Skeletal muscle tissue (tissue), 4 donors: ENCODE measurements around the gene ALX3. TPM values are rescaled to one million over a fixed set of nuclear protein-coding genes. Genes with fewer than 3 reads are reported as not detected.

Experiments
- H3K27ac ChIP-seq: one replicate; pipeline ENCODE4 v1.7.0; 2013; ENCODE audit warnings: mild to moderate bottlenecking, low read depth, low read length, inconsistent platforms
- H3K27me3 ChIP-seq, 3 donors: one replicate each; pipeline ENCODE4 v1.7.0; 2013; ENCODE audit warnings: low read length in 3 of 3; ENCODE audit not compliant: control insufficient read depth in 3 of 3, insufficient read depth in 3 of 3
- H3K36me3 ChIP-seq, 3 donors: one replicate each; pipeline ENCODE4 v1.7.0; 2013; ENCODE audit warnings: low read length in 3 of 3; ENCODE audit not compliant: control insufficient read depth in 3 of 3, insufficient read depth in 3 of 3
- H3K4me1 ChIP-seq, 3 donors: one replicate each; pipeline ENCODE4 v1.7.0; 2013; ENCODE audit warnings: low read length in 3 of 3, mild to moderate bottlenecking in 3 of 3; ENCODE audit not compliant: control insufficient read depth in 3 of 3, insufficient read depth in 3 of 3
- H3K4me3 ChIP-seq, 3 donors: one replicate each; pipeline ENCODE4 v1.7.0; 2013; ENCODE audit warnings: low read length in 3 of 3
- H3K9ac ChIP-seq, 3 donors: one replicate each; pipeline ENCODE4 v1.7.0; 2013; ENCODE audit warnings: low read length in 3 of 3, mild to moderate bottlenecking in 3 of 3, moderate library complexity in 2 of 3, low read depth in 1 of 3
- H3K9me3 ChIP-seq, 3 donors: one replicate each; pipeline ENCODE4 v1.7.0; 2013; ENCODE audit warnings: low read length in 3 of 3; ENCODE audit not compliant: control insufficient read depth in 3 of 3
- total RNA-seq: library from RNA; depleted of rRNA; stranded (reverse); fragments of >200 nt; gene quantifications from one replicate; pipeline ENCODE4 v1.2.3, GENCODE V29; 2014
- donor health status: Osteomylitis.

ALX3 gene
- total RNA-seq, 1 donor from 2014 or later: not detected

- peaks cover 4 to 12% (median 6%) of the 10 kb centered on the region in 3 donors for H3K4me1 ChIP-seq
- peaks cover 41 to 50% (median 49%) of the 10 kb centered on the region in 3 donors for H3K36me3 ChIP-seq
- H3K9ac ChIP-seq: no peak overlapping the region
- no peak overlapping the region for H3K27ac ChIP-seq
- H3K27me3 ChIP-seq: no peaks in the 10 kb centered on the region
- no peak overlapping the region for H3K4me3 ChIP-seq
- no peaks in the 10 kb centered on the region for H3K9me3 ChIP-seq
Measured at GRCh38 chr1:110058591-110058990, 11.9 kb downstream of the ALX3 start.

GRCh38 chr1:110057963-110058518, 12.4 kb downstream of the ALX3 start:
- Histone ChIP-seq H3K9me3 (no peaks in the 10 kb centered on the region), H3K27me3 (no peaks in the 10 kb centered on the region), H3K27ac (no peak overlapping the region), H3K36me3 (peaks cover 46 to 55% (median 54%) of the 10 kb centered on the region in 3 donors), H3K4me1 (peaks cover 4 to 12% (median 8%) of the 10 kb centered on the region in 3 donors), H3K9ac (no peak overlapping the region), H3K4me3 (no peak overlapping the region)

GRCh38 chr1:110056776-110057175, 13.7 kb downstream of the ALX3 start:
- peaks cover 4 to 8% (median 8%) of the 10 kb centered on the region in 3 donors for H3K4me1 ChIP-seq
- H3K9ac ChIP-seq: peak overlapping the region in 1 of 3 donors; percentile 5
- H3K36me3 ChIP-seq: peaks cover 58 to 64% (median 64%) of the 10 kb centered on the region in 3 donors
- no peak overlapping the region for H3K27ac ChIP-seq
- H3K4me3 ChIP-seq: no peak overlapping the region
- H3K9me3 ChIP-seq: no peaks in the 10 kb centered on the region
- no peaks in the 10 kb centered on the region for H3K27me3 ChIP-seq

GRCh38 chr1:110056285-110056683, 14.2 kb downstream of the ALX3 start:
- peaks cover 4 to 8% (median 8%) of the 10 kb centered on the region in 3 donors for H3K4me1 ChIP-seq
- no peaks in the 10 kb centered on the region for H3K27me3 ChIP-seq
- no peak overlapping the region for H3K27ac ChIP-seq
- no peak overlapping the region for H3K4me3 ChIP-seq
- no peaks in the 10 kb centered on the region for H3K9me3 ChIP-seq
- peak overlapping the region in 1 of 3 donors; percentile 5 for H3K9ac ChIP-seq
- H3K36me3 ChIP-seq: peaks cover 63 to 69% (median 69%) of the 10 kb centered on the region in 3 donors

- Histone ChIP-seq H3K9me3 (no peaks in the 10 kb centered on the region), H3K4me3 (no peak overlapping the region), H3K9ac (no peak overlapping the region), H3K27ac (no peak overlapping the region), H3K36me3 (peaks cover 69 to 75% (median 73%) of the 10 kb centered on the region in 3 donors), H3K4me1 (peaks cover 8 to 9% (median 8%) of the 10 kb centered on the region in 3 donors), H3K27me3 (no peaks in the 10 kb centered on the region)
Measured at GRCh38 chr1:110055493-110056284, 14.8 kb downstream of the ALX3 start.

DNA sequence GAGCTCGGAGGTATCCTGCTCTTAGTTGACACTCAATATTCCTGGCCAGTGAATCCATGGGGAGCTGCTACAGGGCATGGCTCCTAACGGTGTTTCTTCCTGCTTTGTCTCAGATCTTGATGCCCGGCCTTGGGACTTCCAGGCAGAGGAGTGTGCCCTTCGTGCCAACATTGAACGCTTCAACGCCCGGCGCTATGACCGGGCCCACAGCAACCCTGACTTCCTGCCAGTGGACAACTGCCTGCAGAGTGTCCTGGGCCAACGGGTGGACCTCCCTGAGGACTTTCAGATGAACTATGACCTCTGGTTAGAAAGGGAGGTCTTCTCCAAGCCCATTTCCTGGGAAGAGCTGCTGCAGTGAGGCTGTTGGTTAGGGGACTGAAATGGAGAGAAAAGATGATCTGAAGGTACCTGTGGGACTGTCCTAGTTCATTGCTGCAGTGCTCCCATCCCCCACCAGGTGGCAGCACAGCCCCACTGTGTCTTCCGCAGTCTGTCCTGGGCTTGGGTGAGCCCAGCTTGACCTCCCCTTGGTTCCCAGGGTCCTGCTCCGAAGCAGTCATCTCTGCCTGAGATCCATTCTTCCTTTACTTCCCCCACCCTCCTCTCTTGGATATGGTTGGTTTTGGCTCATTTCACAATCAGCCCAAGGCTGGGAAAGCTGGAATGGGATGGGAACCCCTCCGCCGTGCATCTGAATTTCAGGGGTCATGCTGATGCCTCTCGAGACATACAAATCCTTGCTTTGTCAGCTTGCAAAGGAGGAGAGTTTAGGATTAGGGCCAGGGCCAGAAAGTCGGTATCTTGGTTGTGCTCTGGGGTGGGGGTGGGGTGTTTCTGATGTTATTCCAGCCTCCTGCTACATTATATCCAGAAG, 16.7 kb downstream of the ALX3 start:
- Histone ChIP-seq H3K4me1 (peaks cover 8 to 19% (median 18%) of the 10 kb centered on the region in 3 donors), H3K9ac (no peak overlapping the region), H3K27ac (no peak overlapping the region), H3K27me3 (no peaks in the 10 kb centered on the region), H3K36me3 (peaks cover 81 to 90% (median 86%) of the 10 kb centered on the region in 3 donors), H3K9me3 (no peaks in the 10 kb centered on the region), H3K4me3 (no peak overlapping the region)

GRCh38 chr1:110051262-110051648, 19.2 kb downstream of the ALX3 start:
- no peak overlapping the region for H3K9ac ChIP-seq

DNA sequence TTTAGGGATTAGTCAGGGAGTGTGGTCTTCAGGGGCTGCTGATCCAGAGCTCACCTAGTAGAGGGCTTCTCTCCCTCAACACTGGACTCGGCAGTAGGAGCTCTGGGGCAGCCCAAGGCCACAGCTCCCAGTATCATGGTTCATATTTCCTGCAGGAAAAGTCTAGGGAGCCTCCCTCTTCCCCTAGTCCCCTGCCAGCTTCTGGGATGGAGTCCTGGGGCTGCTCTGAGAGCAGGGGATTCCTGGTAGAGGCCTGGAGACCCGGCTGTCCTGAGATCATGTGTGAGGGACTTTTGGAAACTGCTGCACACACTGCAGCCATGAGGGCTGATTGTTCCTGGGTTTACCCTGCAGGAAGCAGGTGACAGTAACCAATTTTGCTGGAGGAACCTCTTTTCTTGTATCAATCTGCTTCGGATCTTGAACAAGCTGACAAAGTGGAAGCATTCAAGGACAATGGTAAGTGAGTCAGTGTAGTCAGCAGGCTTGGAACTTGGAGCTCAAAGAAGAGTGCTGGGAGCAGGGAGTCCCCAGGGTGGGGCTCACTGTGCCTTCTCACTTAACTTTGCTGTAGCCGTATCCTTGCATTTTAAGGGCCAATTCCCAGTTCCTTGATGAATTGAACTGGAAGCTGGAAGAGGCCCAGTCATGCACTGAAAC, 19.7 kb downstream of the ALX3 start:
- Histone ChIP-seq H3K27me3 (no peaks in the 10 kb centered on the region), H3K9ac (peak overlapping the region in 1 of 3 donors; percentile 12), H3K36me3 (peaks cover 82 to 90% (median 88%) of the 10 kb centered on the region in 3 donors), H3K9me3 (no peaks in the 10 kb centered on the region), H3K4me3 (no peak overlapping the region), H3K4me1 (peaks cover 12 to 23% (median 14%) of the 10 kb centered on the region in 3 donors), H3K27ac (no peak overlapping the region)

More at GRCh38 chr1:110051262-110051648, 19.2 kb downstream of the ALX3 start:
- Histone ChIP-seq H3K27ac (no peak overlapping the region), H3K4me1 (peaks cover 12 to 23% (median 14%) of the 10 kb centered on the region in 3 donors), H3K27me3 (no peaks in the 10 kb centered on the region), H3K9me3 (no peaks in the 10 kb centered on the region), H3K4me3 (no peak overlapping the region), H3K36me3 (peaks cover 83 to 94% (median 89%) of the 10 kb centered on the region in 3 donors)

DNA sequence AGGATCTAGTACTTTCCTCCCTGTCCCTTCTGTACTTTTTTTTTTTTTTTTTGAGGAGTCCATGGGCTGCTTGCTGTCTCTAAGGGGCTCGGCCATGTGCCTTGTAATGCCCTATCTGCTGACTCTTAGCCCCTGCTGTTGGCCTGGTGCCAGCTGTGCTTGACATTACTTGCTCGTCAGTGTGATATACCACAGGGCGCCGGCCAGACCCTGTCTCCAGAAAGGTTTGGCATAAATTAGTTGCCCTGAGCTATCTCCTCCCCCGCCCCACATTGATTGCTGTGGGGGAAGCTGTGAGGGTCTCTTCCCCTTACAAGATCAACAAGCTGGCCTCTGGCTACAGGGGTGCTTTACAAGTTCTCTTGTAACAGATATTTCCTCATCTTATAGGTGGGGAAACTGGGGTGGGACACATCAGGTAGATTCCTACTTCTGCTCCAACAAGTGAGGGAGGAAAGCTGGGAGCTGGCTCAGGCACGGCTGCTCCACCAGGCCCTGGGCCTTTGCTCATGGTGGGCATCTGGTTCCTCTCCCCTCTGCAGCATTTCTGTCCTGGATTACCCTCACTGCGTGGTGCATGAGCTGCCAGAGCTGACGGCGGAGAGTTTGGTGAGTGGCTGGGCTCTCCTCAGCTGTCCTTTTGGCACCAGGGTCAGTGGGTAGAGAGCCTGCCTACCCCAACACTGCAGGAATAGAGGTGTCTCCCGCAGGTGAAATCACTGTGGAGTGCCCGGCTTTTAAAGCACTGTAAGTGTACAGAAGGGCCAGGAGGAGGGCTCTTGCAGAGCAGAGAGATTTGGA, 20.5 kb downstream of the ALX3 start:
- Histone ChIP-seq H3K27ac (no peak overlapping the region), H3K36me3 (peaks cover 85 to 89% (median 88%) of the 10 kb centered on the region in 3 donors), H3K9ac (peak overlapping the region in 1 of 3 donors; percentile 3)

More for the DNA sequence above, 20.5 kb downstream of the ALX3 start:
- Histone ChIP-seq H3K9me3 (no peaks in the 10 kb centered on the region), H3K27me3 (no peaks in the 10 kb centered on the region), H3K4me1 (peaks cover 12 to 23% (median 14%) of the 10 kb centered on the region in 3 donors), H3K4me3 (no peak overlapping the region)
